GM21717 (cell line): ENCODE data around the gene VASH1.

Experiments used
- ATAC-seq: cut with Tn5 transposase; IDR thresholded peaks from one replicate; pipeline ENCODE4 v1.9.1; 2021; ENCODE audit warnings: mild to moderate bottlenecking, moderate library complexity; ENCODE audit not compliant: unreplicated experiment

The VASH1 gene

DNA sequence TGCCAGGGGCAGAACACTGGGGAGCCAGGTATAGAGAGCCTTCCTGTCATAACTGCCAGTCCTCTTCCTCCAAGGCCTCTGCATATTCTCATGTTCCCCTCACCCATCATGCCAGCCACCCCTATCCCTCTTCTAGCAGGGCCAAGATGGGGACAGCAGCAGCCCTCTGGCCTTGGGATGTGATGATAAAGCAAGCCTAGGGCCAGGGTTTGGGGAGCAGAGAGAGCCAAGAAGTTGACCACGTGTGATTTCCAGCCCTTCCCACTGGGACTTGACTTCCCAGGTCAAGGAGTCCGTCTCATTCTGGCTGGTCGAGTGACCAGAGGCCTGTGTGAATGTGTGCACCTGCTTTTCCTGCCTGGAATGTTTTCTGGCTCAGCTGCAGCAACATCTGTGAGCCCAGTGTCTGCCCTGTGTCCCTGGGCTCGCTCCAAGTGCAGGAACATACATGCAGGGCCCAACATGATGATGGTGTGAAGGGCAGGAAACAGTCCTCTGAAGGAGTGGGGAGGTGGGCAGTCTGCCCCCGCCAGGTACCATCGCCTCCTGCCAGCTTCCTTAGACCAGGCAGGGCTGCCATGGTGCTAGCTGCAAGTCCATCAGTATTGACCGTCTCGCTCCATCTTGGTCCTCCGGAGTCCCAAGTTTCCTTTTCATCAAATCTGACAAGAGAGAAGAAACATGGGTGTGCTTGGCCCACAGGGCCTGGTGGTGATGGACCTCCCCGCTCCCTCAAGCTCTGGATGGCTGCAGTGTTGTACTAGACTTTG is 21.0 kb downstream of the VASH1 start:
- ATAC-seq: no peak

- no peak for ATAC-seq
Measured at GRCh38 chr14:76782885-76783566, 21.8 kb downstream of the VASH1 start.

DNA sequence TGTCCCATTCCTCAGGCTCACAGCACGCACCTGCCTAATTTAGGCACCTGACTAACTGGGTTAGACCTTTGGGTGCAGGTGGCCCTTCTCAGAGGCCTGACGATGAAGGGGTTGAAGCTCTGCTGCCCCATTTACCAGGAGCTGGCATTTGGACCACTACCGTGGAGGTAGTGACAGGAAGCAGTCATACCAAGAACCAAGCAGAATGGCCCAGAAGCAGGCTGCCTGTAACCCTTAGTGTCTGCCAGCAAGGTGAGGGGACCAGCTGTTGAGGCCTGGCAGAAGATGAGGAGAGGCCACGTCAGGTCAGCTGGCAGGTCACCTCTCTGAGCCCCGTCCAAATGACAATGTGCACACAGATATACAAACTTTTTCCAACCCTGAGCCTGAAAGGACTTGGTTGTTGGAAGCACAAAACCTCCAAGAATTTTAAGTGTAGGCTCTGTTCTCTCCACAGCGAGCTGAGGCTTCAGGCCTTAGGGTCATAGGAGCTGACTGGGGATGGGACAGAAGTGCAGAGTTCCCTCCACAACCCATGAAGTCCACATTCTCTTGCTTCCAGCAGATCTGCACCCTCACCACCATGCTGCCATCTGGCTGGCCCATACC is 23.1 kb downstream of the VASH1 start:
- no peak for ATAC-seq

DNA sequence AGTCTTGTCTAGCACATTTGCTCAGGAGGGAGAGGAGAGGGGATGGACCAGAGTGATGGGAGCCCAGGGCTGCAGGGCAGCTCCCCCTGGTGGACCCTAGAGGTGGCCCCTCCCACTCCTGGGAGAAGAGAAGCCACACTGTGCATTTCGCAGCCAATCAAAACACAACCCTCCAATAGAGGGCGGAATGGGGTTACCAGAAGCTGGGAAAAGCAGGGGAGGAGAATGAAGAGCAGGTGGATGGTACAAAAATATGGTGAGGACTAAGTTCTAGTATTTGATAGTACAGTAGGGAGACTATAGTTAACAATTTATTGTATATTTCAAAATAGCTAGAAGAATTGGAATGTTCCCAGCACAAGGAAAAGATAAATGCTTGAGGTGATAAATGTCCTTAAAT is 23.6 kb downstream of the VASH1 start:
- ATAC-seq: no peak

DNA sequence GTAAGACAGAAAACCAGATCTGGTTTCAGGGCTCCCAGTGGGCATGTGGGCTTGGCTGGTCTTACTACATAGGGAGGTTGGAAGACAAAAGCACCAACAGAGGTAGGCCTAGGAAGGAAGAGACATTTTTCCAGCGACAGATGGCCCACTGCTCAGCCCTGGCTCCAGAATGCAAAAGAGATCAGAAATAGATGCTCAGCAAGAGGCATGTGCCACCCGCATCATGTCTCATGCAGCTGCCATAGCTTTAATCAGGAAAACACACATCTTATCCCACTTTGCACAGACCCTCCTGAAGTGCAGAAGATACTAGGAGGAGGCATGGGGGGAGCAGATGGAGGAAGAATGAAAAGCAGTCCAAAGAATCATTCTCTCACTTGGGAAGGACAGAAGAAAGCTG is 25.3 kb downstream of the VASH1 start:
- ATAC-seq: no peak

DNA sequence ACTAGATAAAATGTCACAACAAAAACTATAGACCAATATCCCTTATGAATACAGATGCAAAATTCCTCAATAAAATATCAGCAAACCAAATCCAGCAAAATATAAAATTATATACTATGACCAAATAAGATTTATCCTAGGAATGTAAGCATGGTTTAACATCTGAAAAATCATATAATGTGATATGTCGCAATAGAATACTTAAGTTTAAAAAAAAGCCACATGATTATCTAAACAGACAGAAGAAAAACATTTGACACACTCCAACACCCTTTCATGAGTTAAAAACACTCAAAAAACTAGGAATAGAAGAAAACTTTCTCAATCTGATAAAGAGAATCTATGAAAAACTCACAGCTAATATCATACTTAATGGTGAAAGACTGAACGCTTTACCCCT is 31.2 kb downstream of the VASH1 start:
- ATAC-seq: no peak

DNA sequence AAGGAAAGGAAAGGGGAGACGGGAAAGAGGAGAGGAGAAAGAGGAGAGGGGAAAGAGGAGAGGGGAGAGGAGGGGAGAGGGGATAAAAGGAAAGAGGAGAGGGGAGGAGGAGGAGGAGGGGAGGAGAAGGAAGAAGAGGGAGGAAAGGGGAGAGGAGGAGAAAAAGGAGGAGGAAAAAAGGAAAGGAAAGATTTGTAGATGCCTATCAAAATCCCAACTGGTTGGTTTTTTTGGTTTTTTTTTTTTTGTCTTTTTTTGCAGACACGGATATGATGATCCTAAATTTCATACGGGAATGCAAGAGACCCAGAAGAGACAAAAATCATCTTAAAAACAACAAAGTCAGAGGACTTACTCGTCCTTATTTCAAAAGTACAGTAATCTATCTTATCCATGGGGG is 32.1 kb downstream of the VASH1 start:
- ATAC-seq: no peak

DNA sequence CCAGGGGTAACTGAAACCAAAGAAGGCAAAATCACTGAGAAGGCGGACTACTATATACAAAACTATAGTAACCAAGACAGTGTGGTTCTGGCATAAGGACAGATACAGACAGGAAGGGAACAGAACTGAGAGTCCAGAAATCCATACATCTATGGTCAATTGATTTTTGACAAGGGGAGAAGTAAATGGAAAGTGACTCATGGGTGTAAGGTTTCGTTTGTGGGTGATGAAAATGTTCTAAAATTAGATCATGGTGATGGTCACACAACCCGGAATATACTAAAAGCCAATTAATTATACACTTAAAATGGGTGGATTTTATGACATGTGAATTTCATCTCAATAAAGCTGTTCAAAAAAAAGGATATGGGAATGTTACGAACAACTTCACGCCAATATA is 32.7 kb downstream of the VASH1 start:
- no peak for ATAC-seq

- no peak for ATAC-seq
Measured at GRCh38 chr14:76806446-76806845, 45.2 kb downstream of the VASH1 start.

- ATAC-seq: no peak
Measured at GRCh38 chr14:76808011-76808410, 46.7 kb downstream of the VASH1 start.

- no peak for ATAC-seq
Measured at GRCh38 chr14:76808990-76809389, 47.7 kb downstream of the VASH1 start.

DNA sequence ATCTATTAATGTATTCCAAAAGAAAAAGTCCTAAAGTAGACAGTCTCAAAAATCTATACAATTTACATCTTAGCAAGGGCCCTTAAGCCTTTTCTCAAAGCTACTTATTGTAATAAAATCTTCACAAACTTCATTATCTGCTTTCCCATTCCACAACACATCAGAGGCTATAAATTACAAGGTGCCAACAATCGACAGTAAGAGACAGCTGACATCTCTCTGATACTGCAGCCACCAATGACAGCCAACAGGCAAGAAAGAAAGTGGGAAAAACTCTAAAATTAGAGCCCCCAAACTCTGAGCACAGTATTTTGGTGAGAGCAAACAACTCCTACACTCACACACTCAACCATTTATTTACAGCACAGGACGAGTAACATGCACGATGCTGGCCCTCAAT is 49.3 kb downstream of the VASH1 start:
- no peak for ATAC-seq

GRCh38 chr14:76810953-76811400 is 49.7 kb downstream of the VASH1 start:
- ATAC-seq: no peak

GRCh38 chr14:76811561-76811960 is 50.3 kb downstream of the VASH1 start:
- ATAC-seq: no peak

- ATAC-seq: no peak
Measured at GRCh38 chr14:76812093-76812421, 50.8 kb downstream of the VASH1 start.

GRCh38 chr14:76812422-76813383 is 51.4 kb downstream of the VASH1 start, which contains the start of gene ANGEL1:
ANGEL1 (minus strand) TSS chr14:76812882; CDS start chr14:76812827, 55 bp downstream.
- ATAC-seq: peak; percentile 77

DNA sequence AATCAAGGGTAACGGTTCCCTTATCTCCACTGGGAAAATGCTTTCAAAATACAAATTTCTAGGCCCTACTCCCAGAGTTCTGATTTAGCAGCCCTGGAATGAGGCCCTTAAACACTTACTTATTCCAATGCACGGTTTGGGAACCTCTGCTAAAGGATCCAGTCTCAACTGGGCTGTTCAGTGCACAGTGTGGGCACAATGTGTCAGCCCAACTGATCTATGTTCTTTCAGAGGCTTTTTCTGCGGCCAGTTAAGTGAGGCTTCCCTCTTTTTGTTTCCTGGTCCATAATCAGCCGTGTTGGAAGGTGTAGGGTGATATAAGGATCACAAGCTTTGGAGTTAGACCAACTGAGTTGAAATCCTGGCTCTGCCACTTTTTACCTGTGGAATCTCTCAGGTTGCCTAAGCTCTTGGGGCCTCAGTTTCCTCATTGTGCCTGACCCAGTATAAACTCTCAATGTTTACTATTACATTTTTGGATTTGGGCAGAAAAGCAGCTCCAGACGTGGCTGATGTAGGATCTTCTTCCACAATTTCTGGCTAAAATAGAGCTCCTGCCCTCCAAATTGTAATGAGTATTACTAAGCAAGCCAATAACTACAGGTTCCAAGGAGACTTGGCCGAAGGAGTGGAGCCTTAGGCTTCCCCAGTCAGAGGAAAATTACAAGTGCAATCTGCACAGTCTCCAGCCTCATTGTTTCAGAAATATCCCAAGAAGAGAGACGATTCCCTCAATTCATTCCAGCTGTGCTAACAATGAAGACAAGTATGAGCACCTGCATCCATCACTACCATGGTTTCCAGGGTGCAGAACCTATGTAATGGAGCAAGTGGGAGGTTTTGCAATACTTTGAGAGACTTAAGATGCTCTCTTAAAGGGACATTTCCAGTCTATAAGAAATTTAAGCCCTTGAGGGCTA is 53.7 kb downstream of the VASH1 start:
- ATAC-seq: no peak

DNA sequence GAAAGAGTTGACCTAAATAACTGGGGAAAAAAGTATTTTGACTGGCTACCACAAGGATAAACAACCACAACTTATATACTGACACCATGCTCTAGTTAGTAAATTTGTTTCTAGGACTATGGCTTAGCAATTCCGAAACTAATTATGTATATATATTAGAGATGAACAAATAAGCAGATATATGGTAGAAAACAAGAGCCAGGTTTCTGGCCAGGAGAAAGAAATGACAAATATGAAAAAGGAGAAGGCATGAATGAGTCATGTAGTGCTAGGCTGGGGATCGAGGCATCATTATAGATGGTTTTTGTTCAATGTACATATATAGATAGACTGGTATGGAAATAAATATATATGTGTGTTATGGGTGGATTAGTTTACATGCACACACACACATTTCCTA is 59.4 kb downstream of the VASH1 start:
- no peak for ATAC-seq

DNA sequence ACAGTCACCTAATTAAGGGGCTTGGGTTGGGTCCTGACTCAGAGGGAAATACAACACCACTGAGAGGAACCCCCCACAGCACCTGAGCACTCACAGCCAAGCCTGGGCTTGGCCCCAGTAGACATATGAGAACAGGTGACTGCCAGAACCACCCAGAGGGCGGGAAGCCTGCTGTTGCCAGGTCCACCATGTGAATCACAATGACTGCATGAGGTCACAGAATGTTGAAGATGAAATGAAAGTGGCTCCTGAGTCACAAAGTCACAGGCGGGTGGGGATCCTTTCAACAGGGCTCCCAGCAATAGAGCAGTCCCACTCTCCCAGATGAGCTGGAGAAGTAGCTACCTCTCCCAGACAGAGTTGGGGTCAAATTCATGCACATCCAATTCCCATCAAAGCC is 64.9 kb downstream of the VASH1 start, which contains the start of gene LRRC74A:
TSS of gene LRRC74A (plus strand) at position 287 of the 400 bp plus-strand sequence. CDS start 290 bp downstream, outside the sequence.
- no peak for ATAC-seq
